HEK293T (cell line): Measurements from ENCODE around the gene SLC24A4.

Experiments
- FOXK2 ChIP-seq: fragments of 450-650 bp; IDR thresholded peaks from 2 replicates; pipeline ENCODE4 v1.6.1; 2016; ENCODE audit warnings: mild to moderate bottlenecking
- FOXM1 ChIP-seq: fragments of 450-650 bp; IDR thresholded peaks from 2 replicates; pipeline ENCODE4 v1.6.1; 2017; ENCODE audit warnings: mild to moderate bottlenecking, borderline replicate concordance
- NFRKB ChIP-seq: fragments of 450-650 bp; IDR thresholded peaks from 2 replicates; pipeline ENCODE4 v1.6.1; 2016; ENCODE audit warnings: mild to moderate bottlenecking, moderate library complexity
- SUZ12 ChIP-seq: fragments of 450-650 bp; IDR thresholded peaks from 2 replicates; pipeline ENCODE4 v1.6.1; 2016; ENCODE audit warnings: mild to moderate bottlenecking

GRCh38 chr14:92531106-92531873, 208.3 kb downstream of the SLC24A4 start:
- TF ChIP-seq NFRKB: no peak
- TF ChIP-seq FOXM1: no peak
- no peak for TF ChIP-seq SUZ12
- TF ChIP-seq FOXK2: no peak
